GM19099 (cell line): ENCODE results near the gene KCNC1.

Experiments
- POLR2A ChIP-seq: IDR thresholded peaks from 3 replicates; pipeline ENCODE4 v1.6.1; 2011; ENCODE audit warnings: low read depth; ENCODE audit not compliant: insufficient read length; ENCODE audit errors: extremely low read depth

KCNC1 gene

GRCh38 chr11:17769218-17769617 lies 34.6 kb downstream of the KCNC1 start:
- no peak for TF ChIP-seq POLR2A

GRCh38 chr11:17770048-17770652 lies 35.6 kb downstream of the KCNC1 start:
- TF ChIP-seq POLR2A, result no peak

- no peak for TF ChIP-seq POLR2A
These were observed 36.3 kb downstream of the KCNC1 start for GRCh38 chr11:17770917-17771316.

GRCh38 chr11:17771415-17771814 lies 36.8 kb downstream of the KCNC1 start:
- no peak for TF ChIP-seq POLR2A

- TF ChIP-seq POLR2A, result no peak
These were observed 37.3 kb downstream of the KCNC1 start for GRCh38 chr11:17771841-17772401.

GRCh38 chr11:17772704-17773600 lies 38.4 kb downstream of the KCNC1 start:
- TF ChIP-seq POLR2A, result no peak

GRCh38 chr11:17773674-17774073 lies 39.1 kb downstream of the KCNC1 start:
- no peak for TF ChIP-seq POLR2A

- TF ChIP-seq POLR2A, result no peak
These were observed 39.9 kb downstream of the KCNC1 start for GRCh38 chr11:17774232-17775034.

GRCh38 chr11:17775035-17775348 lies 40.4 kb downstream of the KCNC1 start:
- no peak for TF ChIP-seq POLR2A

- no peak for TF ChIP-seq POLR2A
These were observed 41.1 kb downstream of the KCNC1 start for GRCh38 chr11:17775507-17776211.

GRCh38 chr11:17776212-17776875 lies 41.8 kb downstream of the KCNC1 start:
- TF ChIP-seq POLR2A, result no peak

GRCh38 chr11:17777086-17777737 lies 42.6 kb downstream of the KCNC1 start:
- TF ChIP-seq POLR2A, result no peak

- no peak for TF ChIP-seq POLR2A
These were observed 43.1 kb downstream of the KCNC1 start for GRCh38 chr11:17777738-17778091.

GRCh38 chr11:17778352-17778751 lies 43.8 kb downstream of the KCNC1 start:
- TF ChIP-seq POLR2A, result no peak
